ENCODE measurements around the gene PURA. TPM values are rescaled to one million over a fixed set of nuclear protein-coding genes. Genes with fewer than 3 reads are reported as not detected.
A peak's percentile ranks its signal among the peaks of the same experiment; 100 is the strongest.

The PURA gene
- total and polyA plus RNA-seq, 2 of the 4 experiments (the other 2 are of a cell fraction), result 3.8 to 5.6 TPM

DNA sequence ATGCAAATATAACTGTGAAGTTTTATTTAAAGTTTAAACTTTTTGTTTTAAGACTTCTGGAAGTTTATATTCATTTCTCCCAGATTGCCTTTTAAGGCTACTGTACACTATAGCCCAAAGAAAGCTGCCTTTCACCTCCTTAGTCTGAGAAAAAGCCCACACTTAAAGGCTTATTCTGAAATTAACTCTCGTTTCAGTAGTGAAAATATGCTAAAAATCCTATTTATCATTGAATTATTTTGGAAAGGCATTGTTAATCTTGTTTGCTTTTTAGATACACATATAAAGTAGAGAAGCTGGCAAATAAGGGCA, 3.3 kb upstream of the PURA start (continued):
- TF ChIP-seq MXI1 (IDR thresholded peaks at IDR 0.05; ENCODE audit: borderline replicate concordance, low read depth, low read length) (no peak), NFE2L2 (IDR thresholded peaks at IDR 0.05; ENCODE audit: low read depth, low read length) (no peak)
- TF ChIP-seq, protein P1, sequence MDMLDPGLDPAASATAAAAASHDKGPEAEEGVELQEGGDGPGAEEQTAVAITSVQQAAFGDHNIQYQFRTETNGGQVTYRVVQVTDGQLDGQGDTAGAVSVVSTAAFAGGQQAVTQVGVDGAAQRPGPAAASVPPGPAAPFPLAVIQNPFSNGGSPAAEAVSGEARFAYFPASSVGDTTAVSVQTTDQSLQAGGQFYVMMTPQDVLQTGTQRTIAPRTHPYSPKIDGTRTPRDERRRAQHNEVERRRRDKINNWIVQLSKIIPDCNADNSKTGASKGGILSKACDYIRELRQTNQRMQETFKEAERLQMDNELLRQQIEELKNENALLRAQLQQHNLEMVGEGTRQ (IDR thresholded peaks at IDR 0.05; ENCODE audit: low read depth, low read length), result no peak

DNA sequence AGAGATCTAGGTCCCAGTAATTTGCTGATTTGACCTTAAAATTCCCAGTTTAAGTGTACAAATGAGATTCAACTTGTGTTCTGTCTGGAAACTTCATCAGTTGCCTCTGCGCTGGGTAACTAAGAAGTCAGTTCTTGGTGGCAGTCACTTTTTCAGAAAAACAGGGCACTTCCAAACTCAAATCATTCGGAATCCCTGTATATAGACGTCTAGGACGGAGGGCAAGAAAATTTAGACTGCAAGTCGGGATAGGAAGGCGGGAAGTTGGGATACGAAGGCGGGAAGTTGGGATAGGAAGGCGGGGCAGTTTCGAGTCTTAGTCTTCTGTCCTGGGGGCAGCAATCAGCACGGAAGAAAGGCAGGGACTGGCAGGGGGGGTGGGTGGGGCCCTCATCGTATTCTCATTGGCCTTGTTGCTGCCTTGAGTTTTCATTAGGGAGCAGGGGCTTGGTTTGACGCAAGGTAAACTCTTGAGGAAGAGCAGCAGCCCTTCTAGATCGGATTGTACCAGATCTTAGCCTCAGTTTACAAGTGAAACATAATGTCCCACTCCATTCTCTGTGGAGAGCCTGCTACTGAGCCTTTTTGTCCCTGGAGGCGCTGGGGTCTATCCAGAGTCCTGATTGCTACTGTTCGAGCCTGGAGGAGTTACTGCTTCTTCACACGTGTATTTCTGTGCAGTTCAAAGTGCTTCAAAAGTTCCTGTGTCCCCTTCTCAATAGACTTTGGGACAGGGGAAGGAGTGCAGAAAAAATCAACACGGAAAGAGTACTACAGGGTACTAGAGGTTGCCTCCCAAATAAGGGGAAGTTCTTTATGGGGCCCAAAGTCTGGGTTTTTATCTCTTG, 2.7 kb upstream of the PURA start:
- in situ Hi-C loops (cut with MboI; ENCODE audit: low sequenced_read_pairs), result loop anchor here (25.0 kb wide), 1 partner anchor 474 kb away; the partner anchor contains the start of gene CXXC5
- Histone ChIP-seq H3K27me3 (ENCODE audit: control insufficient read depth, insufficient read depth, low read length) (no peaks in the 10 kb centered on the region), H2BK5ac (ENCODE audit: low read depth, low read length, poor library complexity, severe bottlenecking) (no peak overlapping the region), H4K5ac (ENCODE audit: low read depth, low read length) (no peak overlapping the region), H3K23ac (ENCODE audit: low read depth, low read length) (peak overlapping the region; percentile 97), H2AFZ (replicated peaks; ENCODE audit: low read length, poor library complexity) (no peak overlapping the region), H3K14ac (replicated peaks; ENCODE audit: low read depth, low read length) (peak overlapping the region; percentile 32; the same call in 1 of the 2 replicates), H3K9me1 (ENCODE audit: insufficient read depth, low read length) (peaks cover 6% of the 10 kb centered on the region; the same call in 1 of the 2 replicates), H4K91ac (ENCODE audit: insufficient read depth, low read depth, low read length) (no peak overlapping the region; the same call in 1 of the 2 replicates), H4K20me1 (ENCODE audit: insufficient read depth, low read length) (peaks cover 25% of the 10 kb centered on the region), H3K4ac (ENCODE audit: low read depth, low read length) (peak overlapping the region; percentile 62; the same call in 1 of the 2 replicates), H3K36me3 (ENCODE audit: control insufficient read depth, insufficient read depth, low read length) (peaks cover 2% of the 10 kb centered on the region; the same call in 1 of the 2 replicates), H3K27ac (ENCODE audit: insufficient read depth, low read length) (no peak overlapping the region), H3K18ac (ENCODE audit: low read depth, low read length) (no peak overlapping the region), H2BK20ac (ENCODE audit: low read depth, low read length) (no peak overlapping the region; the same call in 1 of the 2 replicates), H2BK15ac (ENCODE audit: low read depth, low read length) (no peak overlapping the region), H3K9me3 (ENCODE audit: control insufficient read depth, insufficient read depth, low read length) (no peaks in the 10 kb centered on the region), H2AK5ac (ENCODE audit: low read depth, low read length) (peak overlapping the region; percentile 68; the same call in 1 of the 2 replicates), H3K4me2 (ENCODE audit: low read depth, low read length) (no peak overlapping the region), H3K9ac (ENCODE audit: low read depth, low read length) (no peak overlapping the region), H3K4me3 (ENCODE audit: insufficient read depth, low read depth, low read length) (no peak overlapping the region), H4K8ac (ENCODE audit: low read depth in 2 of 2, low read length in 2 of 2) (peak overlapping the region in 1 of 2 experiments; percentile 4; a peak in 1 of 4 replicates), H2BK120ac (ENCODE audit: low read depth, low read length) (peak overlapping the region; percentile 73), H2AK9ac (replicated peaks; ENCODE audit: low read depth, low read length, poor library complexity) (no peak overlapping the region), H3K79me1 (ENCODE audit: low read depth in 1 of 2, low read length in 2 of 2) (peaks cover 3 to 57% of the 10 kb centered on the region in 2 experiments; a peak in 3 of 4 replicates), H3K56ac (ENCODE audit: extremely low read depth, insufficient read depth, low read length) (no peak overlapping the region; the same call in 1 of the 2 replicates), H3K4me1 (ENCODE audit: control insufficient read depth, insufficient read depth, low read length) (peaks cover 12% of the 10 kb centered on the region)
- CTCF ChIA-PET, result interaction anchor here (0.8 to 1.4 kb wide), 3 partner anchors 10 to 35 kb away, joined by 3 to 4 read pairs (median 3); no protein-coding TSS in a partner anchor
- dilution Hi-C loops (cut with HindIII; ENCODE audit: low sequenced_read_pairs, unreplicated experiment), result no loop called here
- DNase-seq (no peak), ATAC-seq (ENCODE audit: low read depth) (no peak)
- intact Hi-C loops (cut with micrococcal nuclease), result no loop called here
- POLR2A ChIA-PET (ENCODE audit: unreplicated experiment), result no interaction called here
- WGBS, 2 experiments (ENCODE audit: extremely low coverage in 2 of 2, insufficient read length in 1 of 2), result 71 to 100% methylated on average over 1 to 4 of the region's 18 CpGs
- BruUV-seq (replicated peaks), result no TSS peak
- TF ChIP-seq MAZ (IDR thresholded peaks at IDR 0.05; ENCODE audit: borderline replicate concordance, low read depth, low read length) (no peak), NFE2L2 (IDR thresholded peaks at IDR 0.05; ENCODE audit: low read depth, low read length) (no peak), SMC3 (IDR thresholded peaks at IDR 0.05; ENCODE audit: low read depth, low read length) (no peak), POLR2A (IDR thresholded peaks at IDR 0.05; ENCODE audit: low read depth, low read length) (no peak), MXI1 (IDR thresholded peaks at IDR 0.05; ENCODE audit: borderline replicate concordance, low read depth, low read length) (no peak), MAFK (IDR thresholded peaks at IDR 0.05; ENCODE audit: low read depth, low read length) (no peak), CHD1 (IDR thresholded peaks at IDR 0.05; ENCODE audit: low read depth, low read length) (no peak), RFX5 (IDR thresholded peaks at IDR 0.05; ENCODE audit: low read depth, low read length) (no peak), BHLHE40 (IDR thresholded peaks at IDR 0.05; ENCODE audit: low read depth, low read length) (no peak)
- TF ChIP-seq, protein P2, sequence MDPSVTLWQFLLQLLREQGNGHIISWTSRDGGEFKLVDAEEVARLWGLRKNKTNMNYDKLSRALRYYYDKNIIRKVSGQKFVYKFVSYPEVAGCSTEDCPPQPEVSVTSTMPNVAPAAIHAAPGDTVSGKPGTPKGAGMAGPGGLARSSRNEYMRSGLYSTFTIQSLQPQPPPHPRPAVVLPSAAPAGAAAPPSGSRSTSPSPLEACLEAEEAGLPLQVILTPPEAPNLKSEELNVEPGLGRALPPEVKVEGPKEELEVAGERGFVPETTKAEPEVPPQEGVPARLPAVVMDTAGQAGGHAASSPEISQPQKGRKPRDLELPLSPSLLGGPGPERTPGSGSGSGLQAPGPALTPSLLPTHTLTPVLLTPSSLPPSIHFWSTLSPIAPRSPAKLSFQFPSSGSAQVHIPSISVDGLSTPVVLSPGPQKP (IDR thresholded peaks at IDR 0.05; ENCODE audit: borderline replicate concordance, low read depth, low read length), result no peak
- TF ChIP-seq, protein P1 (IDR thresholded peaks at IDR 0.05; ENCODE audit: low read depth, low read length), result no peak
